MV-4-11 (cell line): ENCODE measurements around the gene MPHOSPH10.
"Not testable (repeated sequence)": the region's sequence is repeated elsewhere in the genome, so short reads cannot be mapped to it uniquely, and the experiment has no call there.

Experiments
- DNase-seq: peaks from one replicate; lab custom pipeline; 2025; lab: John Stamatoyannopoulos, UW

Gene MPHOSPH10

DNA sequence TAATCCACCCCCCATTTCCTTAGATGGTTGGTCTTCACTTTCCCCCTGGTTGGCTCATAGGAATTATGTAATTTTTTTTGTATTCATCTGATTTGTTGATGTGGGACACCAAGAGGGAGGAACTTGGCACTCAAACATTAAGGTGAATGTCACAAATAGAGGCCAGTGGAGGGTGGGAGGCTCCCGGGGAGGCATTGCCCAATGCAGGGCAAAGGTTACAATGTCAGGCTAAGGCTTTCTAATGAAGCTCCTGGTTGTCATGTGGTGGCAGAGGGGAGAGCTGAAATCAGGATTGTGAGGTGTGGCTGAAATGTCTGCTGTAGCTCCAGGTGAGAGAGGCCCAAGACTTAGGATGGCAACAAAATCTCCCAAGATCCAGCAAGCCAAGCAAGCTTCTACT is 42.7 kb downstream of the MPHOSPH10 start:
- peak; percentile 14 for DNase-seq

DNA sequence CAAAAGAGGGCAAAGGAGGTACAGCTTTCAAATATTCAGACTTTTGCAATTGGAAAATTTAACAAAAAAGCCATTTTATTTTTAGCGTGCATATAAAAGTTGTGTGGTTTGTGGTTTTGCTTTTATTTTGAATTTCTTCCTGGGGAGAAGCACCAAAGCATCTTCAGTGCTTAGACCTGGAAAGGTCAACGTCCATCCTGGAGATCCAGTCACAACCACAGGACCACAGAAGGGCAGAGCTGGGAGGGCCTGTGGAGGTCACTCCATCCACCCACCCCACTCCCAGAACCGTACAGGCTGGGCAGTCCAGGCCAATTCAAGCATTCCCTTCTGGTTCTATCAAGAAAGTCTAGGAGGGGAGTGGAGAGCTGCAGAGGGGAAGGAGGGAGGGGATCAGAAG is 43.8 kb downstream of the MPHOSPH10 start:
- no peak for DNase-seq

DNA sequence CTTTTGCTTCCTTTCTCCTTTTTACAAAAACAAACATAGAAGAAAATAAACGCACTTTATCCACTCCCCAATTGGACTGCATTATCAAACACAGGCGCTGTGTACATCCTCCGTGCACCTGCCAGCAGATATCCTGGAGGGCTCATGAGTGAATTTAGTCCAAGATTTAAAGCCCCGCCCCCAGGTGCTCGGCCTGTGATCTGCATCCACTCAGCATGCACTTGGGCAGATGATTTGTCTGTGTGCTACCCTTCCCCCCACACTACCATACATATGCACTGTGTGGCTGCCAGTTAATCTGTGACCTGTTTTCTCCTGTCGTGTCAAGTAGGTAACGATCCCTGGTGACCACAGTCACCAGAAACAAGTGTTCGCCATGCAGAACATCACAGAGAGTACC is 48.4 kb downstream of the MPHOSPH10 start:
- DNase-seq = not testable (repeated sequence)

DNA sequence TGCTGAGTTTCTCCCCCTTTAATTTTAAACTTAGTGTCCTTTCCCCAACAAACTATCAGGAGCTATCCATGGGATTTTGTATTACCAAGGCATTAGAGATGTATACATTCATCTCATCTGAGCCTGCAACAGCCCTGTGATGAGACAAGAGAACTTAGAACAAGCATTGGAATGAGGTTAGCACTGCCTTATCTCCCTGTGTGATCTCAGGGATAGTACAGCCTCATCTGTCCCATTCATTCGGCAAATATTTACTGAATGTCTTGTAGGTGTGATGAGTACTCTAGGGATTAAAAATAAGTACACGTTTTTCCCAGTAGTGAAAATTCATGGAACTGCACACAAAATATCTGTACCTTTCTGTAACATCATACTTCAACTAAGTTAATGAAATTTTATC is 50.9 kb downstream of the MPHOSPH10 start:
- DNase-seq = no peak

DNA sequence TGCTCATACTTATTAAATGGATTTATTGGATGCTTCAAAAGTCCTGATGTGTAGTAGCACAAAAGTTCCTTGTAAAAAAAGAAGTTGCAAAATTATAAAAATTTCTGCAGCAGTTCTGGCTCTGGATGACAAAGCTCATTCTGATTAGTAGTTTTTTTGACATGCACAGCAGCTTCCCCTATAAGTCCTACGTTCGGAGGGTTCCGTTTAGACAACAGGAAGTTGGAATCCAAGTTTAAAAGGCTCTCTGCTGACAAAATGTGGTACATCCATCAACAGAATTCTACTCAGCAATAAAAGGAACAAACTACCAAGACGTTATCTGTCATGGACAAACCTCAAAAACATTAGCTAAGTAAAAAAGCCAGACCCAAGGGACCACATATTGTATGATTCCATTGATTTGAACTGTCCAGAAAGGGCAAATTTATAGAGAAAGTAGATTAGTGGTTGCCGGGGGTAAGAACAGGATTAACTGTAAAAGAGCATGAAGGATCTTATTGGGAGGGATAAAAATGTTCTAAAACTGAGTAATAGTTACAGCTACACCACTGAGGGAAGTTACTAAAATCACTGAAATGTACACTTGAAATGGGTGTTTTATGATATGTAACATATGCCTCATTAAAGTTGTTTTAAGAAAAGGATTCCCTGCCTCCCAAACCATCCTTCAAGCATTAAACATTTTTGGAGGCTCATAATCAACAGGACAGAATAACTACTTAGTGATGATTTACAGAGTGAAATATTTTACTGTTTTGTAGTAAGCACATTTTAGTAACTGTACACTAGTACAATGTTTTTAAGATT is 53.1 kb downstream of the MPHOSPH10 start:
- peak; percentile 90 for DNase-seq

DNA sequence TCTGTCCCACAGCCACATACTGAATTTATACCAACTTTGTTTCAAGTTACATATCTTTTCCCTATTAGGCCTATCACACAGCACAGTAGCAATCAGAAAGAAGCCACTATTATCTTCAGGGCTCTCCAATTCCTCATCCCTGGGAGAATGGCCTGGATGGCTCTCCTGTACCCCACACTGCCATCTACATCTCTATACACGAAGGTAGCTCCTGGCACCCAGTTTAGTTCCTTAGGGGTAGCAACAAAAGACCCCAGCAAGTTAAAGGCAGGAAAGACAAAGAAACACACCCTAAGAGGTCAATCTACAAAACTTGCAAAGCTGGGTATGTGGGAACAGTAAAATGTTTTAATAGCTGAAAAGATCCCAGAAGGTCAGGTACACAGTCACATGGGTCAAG is 56.5 kb downstream of the MPHOSPH10 start:
- no peak for DNase-seq

DNA sequence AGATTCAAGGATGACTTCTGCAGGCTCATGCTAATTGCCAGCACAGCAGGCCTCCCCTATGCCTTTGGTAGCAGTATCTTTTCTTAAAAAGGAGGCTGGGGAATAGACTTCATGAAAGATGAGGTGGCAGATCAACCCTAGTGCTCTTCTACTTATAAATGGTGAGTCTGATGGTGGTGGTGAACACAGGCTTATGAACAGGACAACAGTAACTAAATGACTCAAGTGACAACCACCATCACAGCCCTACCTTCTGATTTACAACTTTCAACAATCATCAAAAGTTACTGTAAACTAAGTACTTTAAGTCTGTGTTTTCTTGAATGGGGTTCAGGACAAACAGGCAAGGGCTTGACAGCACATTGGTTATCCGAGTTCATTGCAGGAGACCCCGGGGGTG is 57.2 kb downstream of the MPHOSPH10 start:
- no peak for DNase-seq

DNA sequence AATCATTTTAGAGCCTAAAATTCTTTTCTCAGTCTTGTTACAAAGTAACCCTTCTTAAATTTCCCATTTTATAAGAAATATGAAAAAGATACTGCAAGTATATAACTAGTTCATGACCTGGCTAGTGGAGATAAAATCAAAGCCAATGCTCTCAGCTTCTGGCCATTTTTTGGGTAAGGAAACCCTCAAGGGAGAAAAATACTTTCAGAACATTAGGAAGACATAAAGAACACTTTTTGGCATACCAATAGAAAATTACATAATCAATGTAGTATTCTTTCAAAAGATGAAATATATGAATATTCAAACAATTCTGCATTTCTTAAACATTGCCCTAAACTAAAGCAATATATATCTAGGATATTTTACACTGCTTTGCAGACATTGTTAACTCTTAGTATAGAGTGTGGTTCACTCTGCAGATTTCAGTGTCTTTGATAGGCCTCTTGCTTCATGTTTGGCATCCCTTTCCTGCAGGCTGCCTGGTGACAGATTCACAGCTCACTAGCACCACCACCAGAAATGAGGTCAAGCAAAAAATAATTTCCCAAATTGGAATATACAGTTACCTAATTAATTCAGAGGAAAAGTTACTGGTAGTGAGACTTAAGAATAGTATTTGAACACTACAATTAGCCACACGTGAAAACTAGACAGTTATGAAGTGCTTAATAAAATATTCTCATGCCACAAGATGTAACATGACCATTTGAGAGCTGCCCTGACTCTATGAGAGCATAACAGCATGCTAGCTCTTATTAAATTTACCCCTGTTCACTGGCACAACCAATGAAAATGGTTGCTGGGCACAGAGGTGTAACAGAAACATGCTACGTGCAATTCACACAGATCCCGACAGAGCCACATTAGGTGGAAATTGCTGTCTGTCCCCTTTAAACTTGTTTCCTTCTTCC is 60.5 kb downstream of the MPHOSPH10 start:
- DNase-seq = peak; percentile 11

DNA sequence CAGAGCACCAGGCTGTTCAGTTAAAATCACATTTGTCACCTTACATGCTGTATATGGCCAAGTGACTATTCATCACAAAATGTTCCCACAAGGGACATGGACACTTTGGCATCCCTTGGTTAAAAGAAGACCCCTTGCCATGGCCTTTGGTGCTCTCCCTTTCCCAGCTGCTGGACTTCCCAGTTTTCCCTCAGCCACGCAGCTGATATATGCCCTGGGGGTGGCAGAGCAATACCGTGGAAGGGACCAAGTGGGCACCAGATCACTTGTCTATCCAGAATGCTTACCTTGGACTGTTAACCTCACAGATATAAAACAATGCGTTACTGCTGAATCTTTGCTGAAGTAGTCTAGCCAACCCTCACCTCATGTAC is 61.1 kb downstream of the MPHOSPH10 start:
- DNase-seq = no peak
